Measurements from ENCODE around the gene NHEJ1. TPM values are rescaled to one million over a fixed set of nuclear protein-coding genes. Genes with fewer than 3 reads are reported as not detected.

The NHEJ1 gene
- total RNA-seq, 1 donor from 2014 or later = 17.7 TPM

GRCh38 chr2:219128396-219128795, 32.2 kb downstream of the NHEJ1 start:
- Mint-ChIP-seq H3K36me3 (ENCODE audit: insufficient read depth) (peaks cover 4% of the 10 kb centered on the region), H3K9me3 (ENCODE audit: low read depth) (no peaks in the 10 kb centered on the region), H3K27ac (no peak overlapping the region), H3K4me1 (ENCODE audit: low read depth) (peaks cover 29% of the 10 kb centered on the region), H3K27me3 (peaks cover 89% of the 10 kb centered on the region), H3K4me3 (ENCODE audit: low read depth) (no peak overlapping the region)
- DNase-seq (ENCODE audit: low spot score, unreplicated experiment) = no peak
- no peak for TF ChIP-seq CTCF (IDR thresholded peaks at IDR 0.05; ENCODE audit: unreplicated experiment)

- Mint-ChIP-seq H3K4me3 (ENCODE audit: low read depth) (no peak overlapping the region), H3K27ac (no peak overlapping the region)
- no peak for TF ChIP-seq CTCF (IDR thresholded peaks at IDR 0.05; ENCODE audit: unreplicated experiment)
Measured at GRCh38 chr2:219127037-219127635, 33.5 kb downstream of the NHEJ1 start.

GRCh38 chr2:219126555-219126954, 34.1 kb downstream of the NHEJ1 start:
- Mint-ChIP-seq H3K9me3 (ENCODE audit: low read depth) (no peaks in the 10 kb centered on the region), H3K4me1 (ENCODE audit: low read depth) (peaks cover 43% of the 10 kb centered on the region), H3K36me3 (ENCODE audit: insufficient read depth) (peaks cover 2% of the 10 kb centered on the region), H3K27ac (no peak overlapping the region), H3K27me3 (peaks cover 85% of the 10 kb centered on the region), H3K4me3 (ENCODE audit: low read depth) (no peak overlapping the region)
- DNase-seq (ENCODE audit: low spot score, unreplicated experiment) = no peak
- no peak for TF ChIP-seq CTCF (IDR thresholded peaks at IDR 0.05; ENCODE audit: unreplicated experiment)

More at GRCh38 chr2:219127037-219127635, 33.5 kb downstream of the NHEJ1 start:
- peaks cover 42% of the 10 kb centered on the region for H3K4me1 Mint-ChIP-seq (ENCODE audit: low read depth)
- peaks cover 88% of the 10 kb centered on the region for H3K27me3 Mint-ChIP-seq
- H3K36me3 Mint-ChIP-seq (ENCODE audit: insufficient read depth) = peaks cover 2% of the 10 kb centered on the region
- no peaks in the 10 kb centered on the region for H3K9me3 Mint-ChIP-seq (ENCODE audit: low read depth)
- no peak for DNase-seq (ENCODE audit: low spot score, unreplicated experiment)

GRCh38 chr2:219125886-219126270, 34.7 kb downstream of the NHEJ1 start:
- no peak for TF ChIP-seq CTCF (IDR thresholded peaks at IDR 0.05; ENCODE audit: unreplicated experiment)
- Mint-ChIP-seq H3K9me3 (ENCODE audit: low read depth) (no peaks in the 10 kb centered on the region), H3K4me3 (ENCODE audit: low read depth) (no peak overlapping the region), H3K36me3 (ENCODE audit: insufficient read depth) (peaks cover 2% of the 10 kb centered on the region), H3K27ac (no peak overlapping the region), H3K27me3 (peaks cover 82% of the 10 kb centered on the region), H3K4me1 (ENCODE audit: low read depth) (peaks cover 42% of the 10 kb centered on the region)
- DNase-seq (ENCODE audit: low spot score, unreplicated experiment) = no peak

- H3K36me3 Mint-ChIP-seq (ENCODE audit: insufficient read depth) = peaks cover 2% of the 10 kb centered on the region
- no peak for DNase-seq (ENCODE audit: low spot score, unreplicated experiment)
- no peak overlapping the region for H3K27ac Mint-ChIP-seq
- TF ChIP-seq CTCF (IDR thresholded peaks at IDR 0.05; ENCODE audit: unreplicated experiment) = no peak
- peaks cover 81% of the 10 kb centered on the region for H3K27me3 Mint-ChIP-seq
- no peaks in the 10 kb centered on the region for H3K9me3 Mint-ChIP-seq (ENCODE audit: low read depth)
- H3K4me3 Mint-ChIP-seq (ENCODE audit: low read depth) = no peak overlapping the region
- H3K4me1 Mint-ChIP-seq (ENCODE audit: low read depth) = peaks cover 42% of the 10 kb centered on the region
Measured at GRCh38 chr2:219125225-219125885, 35.3 kb downstream of the NHEJ1 start.

All from progenitor cell of endocrine pancreas (in vitro differentiated cells).